Nephron progenitor cell (in vitro differentiated cells): ENCODE results near the gene LYRM4.

Source experiments
- DNase-seq: peaks from one replicate; pipeline ENCODE4 v3.0.0; 2021
- H3K27ac Mint-ChIP-seq: 2 replicates; pipeline ENCODE4 v1.8.0; 2021; ENCODE audit warnings: mild to moderate bottlenecking, moderate library complexity, mixed read lengths
- H3K27me3 Mint-ChIP-seq: 2 replicates; pipeline ENCODE4 v1.8.0; 2021; ENCODE audit warnings: mild to moderate bottlenecking, low read depth, mixed read lengths; ENCODE audit not compliant: poor library complexity
- H3K36me3 Mint-ChIP-seq: 2 replicates; pipeline ENCODE4 v1.8.0; 2021; ENCODE audit warnings: low read depth, mixed read lengths
- H3K4me1 Mint-ChIP-seq: 2 replicates; pipeline ENCODE4 v1.8.0; 2021; ENCODE audit warnings: mixed read lengths
- H3K4me3 Mint-ChIP-seq: 2 replicates; pipeline ENCODE4 v1.8.0; 2021; ENCODE audit warnings: mild to moderate bottlenecking, moderate library complexity, mixed read lengths
- H3K9me3 Mint-ChIP-seq: 2 replicates; pipeline ENCODE4 v1.8.0; 2021; ENCODE audit warnings: mild to moderate bottlenecking, moderate library complexity, mixed read lengths
- CTCF ChIP-seq: fragments of 200-600 bp; sonication (generic); IDR thresholded peaks from 2 replicates; pipeline ENCODE4 v1.5.0; 2021; ENCODE audit warnings: antibody characterized with exemption

Gene LYRM4

DNA sequence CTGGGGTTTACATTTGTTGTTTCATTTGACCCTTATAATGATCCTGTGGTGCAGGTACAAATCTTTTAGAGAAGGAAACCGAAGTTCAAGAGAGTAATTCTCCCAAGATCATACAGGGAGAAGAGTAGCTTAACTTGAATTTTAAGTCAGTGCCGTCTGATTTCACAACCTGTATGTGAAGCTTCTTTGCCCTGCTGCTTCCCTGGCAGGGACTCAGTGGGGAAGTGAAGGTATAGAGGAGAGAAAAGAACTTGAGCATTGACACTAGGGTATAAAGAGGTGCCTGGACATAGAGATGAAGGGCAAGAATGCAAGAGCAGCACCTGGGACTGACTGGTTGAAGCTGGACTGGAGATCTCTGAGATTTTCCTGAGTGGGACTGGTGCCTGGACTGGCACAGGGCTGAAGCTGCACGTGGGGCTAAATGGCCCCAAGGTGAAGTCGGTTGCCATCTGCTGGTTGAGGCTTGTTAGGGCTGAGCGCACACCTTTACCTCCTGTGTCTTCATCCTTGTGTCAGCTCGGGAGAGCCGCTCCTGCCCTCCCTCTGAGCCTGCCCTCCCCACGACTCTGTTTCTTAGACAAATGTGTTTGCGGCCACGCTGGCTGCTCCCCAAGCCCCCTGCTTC is 42.4 kb upstream of the LYRM4 start:
- Mint-ChIP-seq H3K27ac (no peak overlapping the region), H3K4me1 (peaks cover 60% of the 10 kb centered on the region), H3K4me3 (no peak overlapping the region), H3K9me3 (peaks cover 4% of the 10 kb centered on the region), H3K27me3 (peaks cover 72% of the 10 kb centered on the region), H3K36me3 (peaks cover 4% of the 10 kb centered on the region)
- TF ChIP-seq CTCF: peak; percentile 38
- DNase-seq: peak; percentile 29

GRCh38 chr6:5302220-5302946 is 41.6 kb upstream of the LYRM4 start:
- Mint-ChIP-seq H3K4me1 (peaks cover 53% of the 10 kb centered on the region), H3K4me3 (peak overlapping the region; percentile 7), H3K36me3 (no peaks in the 10 kb centered on the region), H3K9me3 (no peaks in the 10 kb centered on the region), H3K27me3 (peaks cover 72% of the 10 kb centered on the region), H3K27ac (no peak overlapping the region)
- TF ChIP-seq CTCF: no peak
- DNase-seq: no peak

- Mint-ChIP-seq H3K27me3 (peaks cover 72% of the 10 kb centered on the region), H3K36me3 (peaks cover 5% of the 10 kb centered on the region), H3K27ac (no peak overlapping the region), H3K9me3 (no peaks in the 10 kb centered on the region), H3K4me1 (peaks cover 32% of the 10 kb centered on the region), H3K4me3 (no peak overlapping the region)
- DNase-seq: no peak
- TF ChIP-seq CTCF: no peak
Observed at GRCh38 chr6:5300206-5300764, 39.5 kb upstream of the LYRM4 start.

- H3K27ac Mint-ChIP-seq: peak overlapping the region; percentile 26
- TF ChIP-seq CTCF: no peak
- no peak for DNase-seq
- H3K4me1 Mint-ChIP-seq: peaks cover 23% of the 10 kb centered on the region
- no peaks in the 10 kb centered on the region for H3K9me3 Mint-ChIP-seq
- H3K4me3 Mint-ChIP-seq: no peak overlapping the region
- H3K36me3 Mint-ChIP-seq: peaks cover 5% of the 10 kb centered on the region
- H3K27me3 Mint-ChIP-seq: peaks cover 50% of the 10 kb centered on the region
Observed at GRCh38 chr6:5295623-5296022, 34.9 kb upstream of the LYRM4 start.

DNA sequence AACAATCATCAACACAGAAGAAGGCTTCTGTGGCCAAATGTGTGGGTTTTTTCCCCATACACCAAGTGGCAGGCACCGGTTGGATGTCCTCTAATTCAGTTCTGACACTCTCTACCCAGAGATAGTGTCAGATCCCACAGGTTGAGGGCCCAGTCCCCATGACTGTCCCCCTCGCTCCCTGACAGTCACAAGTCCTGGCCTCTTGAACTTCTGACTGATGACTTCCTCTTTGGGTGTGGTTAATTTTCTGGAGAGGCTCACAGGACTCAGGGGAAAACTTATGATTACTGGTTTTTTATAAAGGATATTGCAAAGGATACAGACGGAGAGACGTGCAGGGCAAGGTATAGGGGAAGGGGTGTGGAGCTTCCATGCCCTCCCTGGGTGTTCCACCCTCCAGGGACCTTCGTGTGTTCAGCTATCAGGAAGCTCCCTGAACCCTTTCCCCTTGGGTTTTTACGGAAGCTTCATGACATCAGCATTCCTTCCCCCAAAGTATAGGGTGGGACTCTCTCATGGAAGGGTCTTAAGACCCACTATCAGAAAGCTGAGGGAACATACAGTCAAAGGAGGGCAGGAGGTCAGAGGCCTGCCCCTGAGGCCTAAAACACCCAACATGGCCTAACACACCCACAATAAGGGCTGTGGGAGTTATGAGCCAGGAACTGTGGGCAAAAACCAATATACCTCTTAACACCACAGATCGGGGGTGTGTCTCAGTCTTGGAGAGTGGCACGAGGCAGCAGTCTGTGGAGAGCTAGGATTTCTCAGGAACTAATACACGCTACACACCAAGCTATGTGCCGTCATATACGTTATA is 33.9 kb upstream of the LYRM4 start:
- Mint-ChIP-seq H3K4me3 (no peak overlapping the region), H3K9me3 (no peaks in the 10 kb centered on the region), H3K27me3 (peaks cover 43% of the 10 kb centered on the region), H3K27ac (no peak overlapping the region), H3K4me1 (peaks cover 23% of the 10 kb centered on the region), H3K36me3 (peaks cover 5% of the 10 kb centered on the region)
- DNase-seq: no peak
- TF ChIP-seq CTCF: no peak
